OCI-LY1 (cell line): ENCODE results near the gene TMEM184B.

Experiments
- CTCF ChIP-seq: fragments of 200-600 bp; sonication (generic), shearing (Covaris generic); IDR thresholded peaks from 2 replicates; pipeline ENCODE4 v1.5.1; 2017; ENCODE audit warnings: mild to moderate bottlenecking, antibody characterized with exemption, low read length, moderate library complexity, mixed read lengths
- EZH2 ChIP-seq: fragments of 200-600 bp; sonication (generic), shearing (Covaris generic); IDR thresholded peaks from 2 replicates; pipeline ENCODE4 v1.8.0; 2017; ENCODE audit warnings: borderline replicate concordance, mixed run types, mild to moderate bottlenecking, antibody characterized with exemption, low read length, moderate library complexity, mixed read lengths

GRCh38 chr22:38311323-38311620 is 38.5 kb upstream of the TMEM184B start:
- TF ChIP-seq CTCF (no peak), EZH2 (no peak)
